Stimulated activated naive B cell treated with anti-CD40 and anti-IgM and Interleukin-4, amounts not matched to agents 10 μg/mL and 1 μg/mL and 100 μg/mL, for 72 hours (primary cell): ENCODE measurements around the gene AKR7A3.
"Not testable (repeated sequence)": the region's sequence is repeated elsewhere in the genome, so short reads cannot be mapped to it uniquely, and the experiment has no call there.

Experiments
- ATAC-seq, 2 donors: fragments of 150-1000 bp; cut with Tn5 transposase; replicated peaks; 2 replicates each; pipeline ENCODE4 v1.10.0; 2021; ENCODE audit warnings: moderate library complexity in 1 of 2
- DNase-seq: peaks from one replicate; pipeline ENCODE4 v3.0.0; 2021
- H3K27ac Mint-ChIP-seq: one replicate; pipeline ENCODE4 v1.8.0; 2022; ENCODE audit warnings: mild to moderate bottlenecking, mixed read lengths
- H3K27me3 Mint-ChIP-seq, 2 donors: one replicate each; pipeline ENCODE4 v1.8.0; 2022; ENCODE audit warnings: mixed read lengths in 2 of 2
- H3K36me3 Mint-ChIP-seq, 2 donors: one replicate each; pipeline ENCODE4 v1.8.0; 2022; ENCODE audit warnings: mixed read lengths in 2 of 2, mild to moderate bottlenecking in 1 of 2
- H3K4me1 Mint-ChIP-seq, 2 donors: one replicate each; pipeline ENCODE4 v1.8.0; 2022; ENCODE audit warnings: mixed read lengths in 2 of 2, mild to moderate bottlenecking in 1 of 2
- H3K4me3 Mint-ChIP-seq, 2 donors: one replicate each; pipeline ENCODE4 v1.8.0; 2022; ENCODE audit warnings: mild to moderate bottlenecking in 2 of 2, mixed read lengths in 2 of 2, moderate library complexity in 1 of 2
- H3K9me3 Mint-ChIP-seq, 2 donors: one replicate each; pipeline ENCODE4 v1.8.0; 2022; ENCODE audit warnings: mixed read lengths in 2 of 2, mild to moderate bottlenecking in 1 of 2

Gene AKR7A3

GRCh38 chr1:19288324-19289241 is at the start of gene AKR7A3:
TSS of gene AKR7A3 (minus strand) at chr1:19288770. CDS start at chr1:19288709, 61 bp downstream.
- ATAC-seq = peak; percentile 93 to 95
- Mint-ChIP-seq H3K36me3 (peaks cover 1 to 21% of the 10 kb centered on the region in 2 donors), H3K4me3 (peak within 1 kb of the TSS; percentile 72 to 84), H3K4me1 (peaks cover 7 to 13% of the 10 kb centered on the region in 2 donors), H3K27me3 (peaks cover 14 to 22% of the 10 kb centered on the region in 2 donors)
- peak; percentile 43 for DNase-seq
- H3K9me3 Mint-ChIP-seq, H3K27ac Mint-ChIP-seq: not testable (repeated sequence)

- H3K27ac Mint-ChIP-seq = peak overlapping the region; percentile 31
- ATAC-seq (no peak), DNase-seq (no peak)
- H3K4me3 Mint-ChIP-seq = no peak overlapping the region
- H3K27me3 Mint-ChIP-seq = no peaks in the 10 kb centered on the region
- peaks cover 41 to 66% of the 10 kb centered on the region in 2 donors for H3K36me3 Mint-ChIP-seq
- H3K9me3 Mint-ChIP-seq = no peaks in the 10 kb centered on the region
- H3K4me1 Mint-ChIP-seq = peaks cover 23 to 35% of the 10 kb centered on the region in 2 donors
Observed at GRCh38 chr1:19338323-19338762, 49.8 kb upstream of the AKR7A3 start.

- H3K4me1 Mint-ChIP-seq = peaks cover 21 to 30% of the 10 kb centered on the region in 2 donors
- ATAC-seq (no peak), DNase-seq (no peak)
- peak overlapping the region in 1 of 2 donors; percentile 3 for H3K4me3 Mint-ChIP-seq
- no peaks in the 10 kb centered on the region for H3K27me3 Mint-ChIP-seq
- H3K36me3 Mint-ChIP-seq = peaks cover 34 to 56% of the 10 kb centered on the region in 2 donors
- H3K9me3 Mint-ChIP-seq = no peaks in the 10 kb centered on the region
- peak overlapping the region; percentile 75 for H3K27ac Mint-ChIP-seq
Observed at GRCh38 chr1:19337289-19337688, 48.7 kb upstream of the AKR7A3 start.

- peaks cover 21 to 30% of the 10 kb centered on the region in 2 donors for H3K4me1 Mint-ChIP-seq
- ATAC-seq = peak; percentile 81 to 85
- peak overlapping the region; percentile 75 for H3K27ac Mint-ChIP-seq
- H3K27me3 Mint-ChIP-seq = no peaks in the 10 kb centered on the region
- peaks cover 27 to 49% of the 10 kb centered on the region in 2 donors for H3K36me3 Mint-ChIP-seq
- no peak overlapping the region for H3K4me3 Mint-ChIP-seq
- no peaks in the 10 kb centered on the region for H3K9me3 Mint-ChIP-seq
- DNase-seq = no peak
Observed at GRCh38 chr1:19336543-19336942, 48.0 kb upstream of the AKR7A3 start.

GRCh38 chr1:19333587-19334354 is 45.2 kb upstream of the AKR7A3 start:
- Mint-ChIP-seq H3K27me3 (no peaks in the 10 kb centered on the region), H3K27ac (peak overlapping the region; percentile 10), H3K36me3 (peaks cover 21 to 44% of the 10 kb centered on the region in 2 donors), H3K4me1 (peaks cover 18 to 26% of the 10 kb centered on the region in 2 donors), H3K4me3 (no peak overlapping the region), H3K9me3 (no peaks in the 10 kb centered on the region)
- DNase-seq (no peak), ATAC-seq (no peak)

GRCh38 chr1:19332832-19333231 is 44.3 kb upstream of the AKR7A3 start:
- H3K27ac Mint-ChIP-seq = peak overlapping the region; percentile 56
- DNase-seq (no peak), ATAC-seq (no peak)
- H3K9me3 Mint-ChIP-seq = no peaks in the 10 kb centered on the region
- H3K4me3 Mint-ChIP-seq = no peak overlapping the region
- H3K27me3 Mint-ChIP-seq = no peaks in the 10 kb centered on the region
- H3K4me1 Mint-ChIP-seq = peaks cover 18 to 25% of the 10 kb centered on the region in 2 donors
- H3K36me3 Mint-ChIP-seq = peaks cover 19 to 44% of the 10 kb centered on the region in 2 donors

- H3K27me3 Mint-ChIP-seq = no peaks in the 10 kb centered on the region
- peak overlapping the region; percentile 56 for H3K27ac Mint-ChIP-seq
- peaks cover 6 to 11% of the 10 kb centered on the region in 2 donors for H3K4me1 Mint-ChIP-seq
- H3K9me3 Mint-ChIP-seq = no peaks in the 10 kb centered on the region
- DNase-seq (no peak), ATAC-seq (no peak)
- peaks cover 24 to 44% of the 10 kb centered on the region in 2 donors for H3K36me3 Mint-ChIP-seq
- no peak overlapping the region for H3K4me3 Mint-ChIP-seq
Observed at GRCh38 chr1:19331262-19331878, 42.8 kb upstream of the AKR7A3 start.

- H3K27me3 Mint-ChIP-seq = no peaks in the 10 kb centered on the region
- H3K9me3 Mint-ChIP-seq = no peaks in the 10 kb centered on the region
- H3K27ac Mint-ChIP-seq = no peak overlapping the region
- no peak overlapping the region for H3K4me3 Mint-ChIP-seq
- ATAC-seq (no peak), DNase-seq (no peak)
- H3K4me1 Mint-ChIP-seq = peaks cover 2 to 3% of the 10 kb centered on the region in 2 donors
- peaks cover 26 to 41% of the 10 kb centered on the region in 2 donors for H3K36me3 Mint-ChIP-seq
Observed at GRCh38 chr1:19330449-19331135, 42.0 kb upstream of the AKR7A3 start.

GRCh38 chr1:19329611-19330010 is 41.0 kb upstream of the AKR7A3 start:
- no peak for ATAC-seq
- Mint-ChIP-seq H3K27me3 (no peaks in the 10 kb centered on the region), H3K4me1 (no peaks in the 10 kb centered on the region), H3K27ac (peak overlapping the region; percentile 48), H3K9me3 (no peaks in the 10 kb centered on the region), H3K36me3 (peaks cover 29 to 44% of the 10 kb centered on the region in 2 donors), H3K4me3 (no peak overlapping the region)
- DNase-seq = no peak

- Mint-ChIP-seq H3K36me3 (peaks cover 32 to 47% of the 10 kb centered on the region in 2 donors), H3K27me3 (no peaks in the 10 kb centered on the region), H3K27ac (peak overlapping the region; percentile 14)
Observed at GRCh38 chr1:19329188-19329587, 40.6 kb upstream of the AKR7A3 start.

GRCh38 chr1:19328486-19328885 is 39.9 kb upstream of the AKR7A3 start:
- Mint-ChIP-seq H3K4me3 (no peak overlapping the region), H3K4me1 (no peaks in the 10 kb centered on the region), H3K36me3 (peaks cover 32 to 50% of the 10 kb centered on the region in 2 donors), H3K27ac (peak overlapping the region; percentile 14), H3K9me3 (no peaks in the 10 kb centered on the region), H3K27me3 (no peaks in the 10 kb centered on the region)
- no peak for ATAC-seq
- no peak for DNase-seq

More at GRCh38 chr1:19329188-19329587, 40.6 kb upstream of the AKR7A3 start:
- DNase-seq = no peak
- no peaks in the 10 kb centered on the region for H3K4me1 Mint-ChIP-seq
- no peak for ATAC-seq
- no peak overlapping the region for H3K4me3 Mint-ChIP-seq
- no peaks in the 10 kb centered on the region for H3K9me3 Mint-ChIP-seq

GRCh38 chr1:19327736-19328135 is 39.2 kb upstream of the AKR7A3 start:
- H3K4me3 Mint-ChIP-seq = no peak overlapping the region
- ATAC-seq = no peak
- DNase-seq = no peak
- no peaks in the 10 kb centered on the region for H3K9me3 Mint-ChIP-seq
- H3K27me3 Mint-ChIP-seq = no peaks in the 10 kb centered on the region
- H3K27ac Mint-ChIP-seq = no peak overlapping the region
- H3K4me1 Mint-ChIP-seq = peaks cover 2 to 5% of the 10 kb centered on the region in 2 donors
- peaks cover 32 to 56% of the 10 kb centered on the region in 2 donors for H3K36me3 Mint-ChIP-seq

GRCh38 chr1:19327301-19327700 is 38.7 kb upstream of the AKR7A3 start:
- ATAC-seq (no peak), DNase-seq (no peak)
- Mint-ChIP-seq H3K4me3 (no peak overlapping the region), H3K36me3 (peaks cover 35 to 58% of the 10 kb centered on the region in 2 donors), H3K27ac (no peak overlapping the region), H3K4me1 (peaks cover 2 to 5% of the 10 kb centered on the region in 2 donors), H3K27me3 (no peaks in the 10 kb centered on the region), H3K9me3 (no peaks in the 10 kb centered on the region)
